Measurements from ENCODE around the gene ZNF429.
A peak's percentile ranks its signal among the peaks of the same experiment; 100 is the strongest.

DNA sequence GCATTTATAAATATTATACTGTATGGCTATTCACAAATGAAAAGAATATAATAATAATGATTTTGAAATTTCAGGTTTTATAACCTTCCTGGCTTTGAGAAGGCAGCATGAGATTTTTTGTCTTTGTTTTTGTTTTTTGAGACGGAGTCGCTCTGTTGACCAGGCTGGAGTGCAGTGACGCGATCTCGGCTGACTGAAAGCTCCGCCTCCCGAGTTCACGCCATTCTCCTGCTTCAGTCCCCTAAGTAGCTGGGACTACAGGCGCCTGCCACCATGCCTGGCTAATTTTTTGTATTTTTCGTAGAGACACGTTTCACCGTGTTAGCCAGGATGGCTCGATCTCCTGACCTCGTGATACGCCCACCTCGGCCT, 64.1 kb downstream of the ZNF429 start:
- TF ChIP-seq POLR2A (IDR thresholded peaks at IDR 0.05) (no peak), POLR2AphosphoS5 (IDR thresholded peaks at IDR 0.05; ENCODE audit: insufficient read depth in 1 of 2, low read depth in 1 of 2) (peak in 1 of 2 donors; percentile 6)
- TF ChIP-seq, protein P1, sequence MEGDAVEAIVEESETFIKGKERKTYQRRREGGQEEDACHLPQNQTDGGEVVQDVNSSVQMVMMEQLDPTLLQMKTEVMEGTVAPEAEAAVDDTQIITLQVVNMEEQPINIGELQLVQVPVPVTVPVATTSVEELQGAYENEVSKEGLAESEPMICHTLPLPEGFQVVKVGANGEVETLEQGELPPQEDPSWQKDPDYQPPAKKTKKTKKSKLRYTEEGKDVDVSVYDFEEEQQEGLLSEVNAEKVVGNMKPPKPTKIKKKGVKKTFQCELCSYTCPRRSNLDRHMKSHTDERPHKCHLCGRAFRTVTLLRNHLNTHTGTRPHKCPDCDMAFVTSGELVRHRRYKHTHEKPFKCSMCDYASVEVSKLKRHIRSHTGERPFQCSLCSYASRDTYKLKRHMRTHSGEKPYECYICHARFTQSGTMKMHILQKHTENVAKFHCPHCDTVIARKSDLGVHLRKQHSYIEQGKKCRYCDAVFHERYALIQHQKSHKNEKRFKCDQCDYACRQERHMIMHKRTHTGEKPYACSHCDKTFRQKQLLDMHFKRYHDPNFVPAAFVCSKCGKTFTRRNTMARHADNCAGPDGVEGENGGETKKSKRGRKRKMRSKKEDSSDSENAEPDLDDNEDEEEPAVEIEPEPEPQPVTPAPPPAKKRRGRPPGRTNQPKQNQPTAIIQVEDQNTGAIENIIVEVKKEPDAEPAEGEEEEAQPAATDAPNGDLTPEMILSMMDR (IDR thresholded peaks at IDR 0.05) = no peak

Data from vagina (tissue), 2 donors.